HG02798 (cell line): Measurements from ENCODE around the gene KCNAB1.

Experiments used
- ATAC-seq: cut with Tn5 transposase; IDR thresholded peaks from one replicate; pipeline ENCODE4 v1.9.1; 2021; ENCODE audit warnings: mild to moderate bottlenecking; ENCODE audit not compliant: unreplicated experiment, poor library complexity

The KCNAB1 gene

DNA sequence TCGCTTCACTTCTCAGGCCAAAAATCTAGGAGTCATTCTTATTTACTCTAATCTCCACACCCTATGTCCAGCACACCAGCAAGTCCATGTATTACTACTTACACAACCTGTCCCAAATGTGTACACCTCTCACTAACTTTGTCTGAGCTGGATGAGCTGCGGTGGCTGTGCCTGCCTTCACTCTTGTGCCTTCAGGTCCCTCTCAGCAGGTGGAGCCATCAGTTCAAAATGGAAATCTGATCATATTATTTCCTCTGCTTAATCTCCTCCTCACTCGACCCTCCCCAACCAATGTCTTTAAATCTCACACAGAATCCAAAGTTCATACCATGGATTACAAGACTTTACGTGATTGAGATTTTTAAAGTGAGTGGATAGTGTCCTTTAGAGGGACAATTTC, 351.8 kb downstream of the KCNAB1 start:
- no peak for ATAC-seq

DNA sequence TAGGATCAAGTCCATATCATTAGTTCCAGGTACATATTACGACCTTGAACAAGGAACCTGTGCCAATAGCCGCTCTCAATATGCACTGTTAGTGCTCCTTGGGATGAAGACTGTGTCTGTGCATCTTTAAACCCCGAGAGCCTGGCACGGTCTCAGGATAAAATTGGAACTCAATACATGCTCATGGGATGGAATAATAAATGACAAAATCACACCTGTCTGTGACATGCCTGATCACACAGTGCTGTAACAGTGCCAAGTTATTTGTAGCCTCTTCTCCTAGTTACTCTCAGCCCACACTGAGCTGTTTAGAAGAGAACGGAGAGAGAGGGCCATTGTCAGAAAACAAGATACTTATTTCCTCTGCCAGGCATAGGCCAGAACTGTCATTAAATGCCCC, 352.3 kb downstream of the KCNAB1 start:
- ATAC-seq = no peak

DNA sequence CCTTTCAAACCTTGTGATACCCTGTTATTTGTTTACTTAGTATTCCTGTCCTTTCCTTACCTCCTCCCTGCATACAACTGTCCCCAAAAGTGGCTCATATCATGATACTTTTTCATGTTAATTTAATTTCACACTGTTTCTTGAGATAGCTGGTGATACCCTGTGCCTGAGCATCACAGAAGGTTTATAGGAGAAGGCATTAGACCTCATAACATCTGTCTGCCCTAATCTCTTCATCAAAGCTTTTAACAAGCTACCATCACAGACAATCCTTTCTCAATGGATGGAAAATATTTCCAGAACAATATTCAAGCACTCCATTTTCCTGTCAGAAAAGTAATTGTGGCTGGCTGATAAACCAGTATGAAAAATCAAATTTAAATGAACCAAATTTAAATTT, 353.0 kb downstream of the KCNAB1 start:
- ATAC-seq = no peak

DNA sequence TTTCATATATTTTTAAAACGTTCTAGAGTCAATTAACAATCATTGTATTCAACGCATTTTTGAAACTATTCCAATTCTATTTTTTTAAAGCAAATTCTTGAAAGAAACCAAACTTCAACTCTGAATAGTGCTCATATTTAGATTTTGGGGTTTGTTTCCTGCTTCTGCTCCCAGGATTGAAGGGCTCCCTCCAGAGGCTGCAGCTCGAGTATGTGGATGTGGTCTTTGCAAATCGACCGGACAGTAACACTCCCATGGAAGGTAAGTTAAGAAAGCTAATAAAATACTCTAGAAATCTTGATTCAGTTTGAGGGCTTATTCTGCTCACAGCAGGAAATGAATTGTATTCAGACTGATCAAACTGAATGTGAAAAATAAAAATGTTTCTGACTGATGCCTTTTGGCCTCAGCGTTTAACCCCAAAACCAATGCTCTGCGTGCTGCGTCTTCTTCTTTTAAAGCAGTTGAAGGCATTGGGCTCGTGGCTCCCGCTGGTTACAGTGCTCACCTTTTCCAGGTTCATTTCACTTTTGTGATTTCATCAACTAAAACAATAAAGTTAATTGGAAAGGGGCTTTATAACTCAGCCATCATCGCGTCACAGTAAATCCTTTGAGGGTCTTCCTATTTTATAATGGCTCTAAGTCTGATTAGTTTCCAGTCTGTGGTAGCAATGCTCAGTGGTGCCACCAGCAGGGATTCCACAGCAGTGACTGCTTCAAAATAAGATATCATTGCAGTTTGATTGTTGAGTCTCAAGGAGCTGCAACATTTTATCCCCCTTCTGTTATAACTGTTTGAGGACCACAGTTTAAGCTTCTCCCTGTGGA, 354.4 kb downstream of the KCNAB1 start:
- ATAC-seq = no peak

DNA sequence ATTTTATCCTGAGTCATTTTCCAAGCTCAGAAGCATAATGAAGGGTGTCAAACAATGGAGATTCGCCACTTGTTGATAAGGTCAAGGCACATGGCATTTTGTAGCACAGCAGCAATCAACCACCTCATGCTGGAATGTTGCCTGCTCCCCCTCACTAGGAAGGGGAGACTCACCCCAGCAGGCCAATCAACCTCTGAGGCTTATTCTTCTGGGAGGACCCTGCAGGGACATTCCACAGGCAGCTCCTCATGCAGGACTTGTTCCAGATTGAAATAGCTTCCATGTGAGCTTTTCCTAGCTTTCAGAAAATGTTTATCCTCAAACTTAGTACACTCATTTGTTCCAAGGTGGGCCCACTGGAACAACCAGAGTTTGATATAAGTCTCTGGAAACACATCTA, 356.9 kb downstream of the KCNAB1 start:
- ATAC-seq = no peak

DNA sequence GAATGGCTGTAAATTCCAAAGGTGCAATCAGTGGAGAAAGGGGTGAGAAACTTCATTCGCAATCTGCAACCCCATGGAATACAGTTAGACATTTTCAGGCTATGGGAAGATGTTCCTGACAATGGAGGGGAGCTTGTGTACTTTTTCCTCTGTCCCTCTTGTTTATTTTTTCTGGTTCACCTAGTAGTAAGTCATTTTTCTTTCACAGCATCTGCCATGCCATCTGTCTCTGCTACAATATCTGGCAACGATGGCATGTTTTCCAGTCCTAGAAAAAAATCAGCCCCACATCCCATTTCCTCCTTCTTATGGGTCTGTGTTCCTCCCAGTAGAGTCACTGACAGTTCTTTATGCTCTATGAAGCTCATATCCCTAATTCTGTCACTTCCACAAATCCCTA, 358.5 kb downstream of the KCNAB1 start:
- ATAC-seq = no peak

DNA sequence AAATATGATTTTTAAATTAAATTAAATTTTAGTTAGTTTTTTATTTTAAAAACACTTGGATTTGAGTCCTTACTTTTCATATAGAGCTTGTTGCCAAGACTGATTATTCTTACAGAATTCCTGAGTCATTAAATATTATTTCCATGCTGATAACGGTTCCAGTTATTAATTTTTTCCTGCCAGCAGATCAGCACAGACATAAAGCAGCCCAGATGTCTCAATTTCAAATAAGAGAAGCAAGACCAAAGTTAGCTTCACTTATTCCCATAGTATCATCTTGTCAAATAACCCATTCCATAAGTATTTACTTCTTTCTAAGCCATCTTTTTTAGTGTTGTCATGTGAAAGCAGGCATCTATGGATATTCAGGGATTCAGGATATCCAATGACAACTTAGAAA, 359.2 kb downstream of the KCNAB1 start:
- no peak for ATAC-seq

DNA sequence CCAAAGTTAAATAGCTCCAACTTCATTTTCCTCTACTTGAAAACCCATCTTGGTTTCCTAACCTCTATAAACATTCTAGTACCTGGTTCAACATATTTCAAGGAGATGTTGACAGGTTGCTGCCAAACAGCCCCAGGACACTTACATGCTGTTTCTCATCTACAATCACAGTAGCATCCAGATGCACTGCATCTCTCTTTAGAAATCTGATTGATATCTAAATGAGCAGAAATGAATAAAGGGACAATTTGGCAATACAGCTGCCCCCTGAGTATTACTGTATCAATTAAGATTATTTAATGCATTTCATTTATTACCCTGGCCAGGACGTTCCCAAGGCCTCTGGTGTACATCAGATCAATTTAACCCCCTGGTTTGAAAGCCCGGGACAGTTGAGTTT, 360.6 kb downstream of the KCNAB1 start:
- ATAC-seq = no peak

DNA sequence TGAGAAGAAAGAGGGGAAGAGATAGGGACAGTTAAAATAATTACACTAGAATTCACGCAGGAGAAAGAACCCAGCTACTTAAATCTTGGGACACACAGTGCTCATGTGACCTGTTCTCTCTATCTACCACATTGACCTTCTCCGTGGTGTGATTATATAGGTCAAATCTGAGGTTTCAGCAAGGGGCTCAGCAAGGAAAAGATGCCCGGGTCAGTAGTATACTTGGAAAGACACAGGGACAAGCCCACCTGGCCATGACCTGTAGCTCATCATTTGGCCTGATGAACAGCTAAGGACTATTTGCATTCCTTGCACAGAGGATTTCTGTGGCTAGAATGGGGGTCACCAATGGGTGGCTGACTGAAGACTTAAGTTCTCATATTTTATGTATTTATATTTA, 362.6 kb downstream of the KCNAB1 start:
- ATAC-seq = no peak

DNA sequence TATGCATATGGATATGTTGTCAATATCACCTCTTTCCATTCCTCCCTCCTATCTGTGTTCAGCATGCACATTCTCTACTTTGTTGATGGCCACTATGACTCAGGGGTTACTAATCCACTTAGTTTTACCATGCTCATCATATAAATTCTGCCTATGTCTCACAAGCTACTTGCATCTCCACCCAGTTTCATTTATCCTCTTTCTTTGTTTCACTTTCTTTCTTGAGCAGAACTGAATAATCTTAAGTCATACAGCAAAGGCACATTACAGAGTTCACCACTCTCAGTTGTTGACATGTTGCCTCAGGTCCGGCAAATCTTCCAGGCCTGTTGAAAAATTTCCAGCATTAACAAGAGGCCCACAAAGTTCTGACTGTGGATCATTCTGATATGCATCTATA, 363.0 kb downstream of the KCNAB1 start:
- peak; percentile 79 for ATAC-seq

DNA sequence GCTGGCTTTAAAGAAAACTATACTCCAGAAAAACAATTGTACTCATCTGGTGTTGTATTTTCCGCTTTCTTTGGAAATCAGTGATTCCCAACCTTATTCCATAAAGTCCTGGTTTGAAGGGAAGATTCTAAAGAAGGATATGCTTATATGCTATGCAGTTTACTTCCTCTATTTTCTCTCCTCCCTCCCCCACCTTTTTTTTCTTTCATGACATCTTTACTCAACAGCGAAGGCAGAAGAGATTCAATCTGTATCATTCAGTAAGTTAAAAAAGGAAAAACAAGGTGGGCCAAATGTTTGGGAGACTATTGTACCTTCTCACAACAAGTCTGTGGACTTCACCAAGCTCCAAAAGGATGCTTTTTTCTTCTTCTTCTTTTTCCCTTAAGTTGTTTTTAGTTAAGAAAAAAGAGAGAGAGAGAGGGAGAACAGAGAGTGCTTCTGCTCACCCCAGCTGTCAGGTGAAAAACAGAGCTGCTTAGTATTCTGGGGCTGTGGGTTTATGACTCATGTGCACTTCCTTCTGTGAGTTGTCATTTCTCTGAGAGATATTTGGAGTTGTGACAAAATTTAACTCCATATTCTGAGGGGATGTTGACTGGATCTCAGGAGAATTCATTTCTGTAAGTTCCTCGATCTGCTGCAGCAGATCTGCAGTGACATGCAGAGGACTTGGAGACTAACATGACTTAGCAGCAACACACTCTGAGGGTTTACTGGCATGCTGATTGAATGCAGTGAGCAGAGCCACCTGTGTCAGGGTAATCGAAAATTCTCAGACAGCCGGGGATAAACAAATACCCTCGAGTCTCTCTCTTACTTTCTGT, 363.8 kb downstream of the KCNAB1 start:
- peak; percentile 87 for ATAC-seq

DNA sequence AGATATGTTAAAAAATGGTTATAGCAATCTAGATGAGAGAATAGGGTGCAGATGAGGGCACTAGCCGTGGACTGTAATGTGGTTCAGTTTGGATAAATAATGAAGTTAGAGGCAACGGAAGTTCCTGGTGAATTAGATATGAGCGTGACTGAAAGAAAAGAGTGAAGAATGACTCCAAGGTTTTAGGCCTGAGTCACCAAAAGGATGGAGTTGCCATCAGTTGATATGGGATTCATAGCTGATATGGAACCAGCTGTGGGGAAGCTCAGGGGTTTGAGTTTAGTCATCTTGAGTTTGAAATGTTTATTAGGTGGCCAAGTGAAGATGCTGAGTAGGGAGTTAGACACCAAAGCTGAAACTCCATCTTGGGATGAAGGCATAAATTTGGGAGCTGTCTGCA, 368.4 kb downstream of the KCNAB1 start:
- ATAC-seq = no peak

DNA sequence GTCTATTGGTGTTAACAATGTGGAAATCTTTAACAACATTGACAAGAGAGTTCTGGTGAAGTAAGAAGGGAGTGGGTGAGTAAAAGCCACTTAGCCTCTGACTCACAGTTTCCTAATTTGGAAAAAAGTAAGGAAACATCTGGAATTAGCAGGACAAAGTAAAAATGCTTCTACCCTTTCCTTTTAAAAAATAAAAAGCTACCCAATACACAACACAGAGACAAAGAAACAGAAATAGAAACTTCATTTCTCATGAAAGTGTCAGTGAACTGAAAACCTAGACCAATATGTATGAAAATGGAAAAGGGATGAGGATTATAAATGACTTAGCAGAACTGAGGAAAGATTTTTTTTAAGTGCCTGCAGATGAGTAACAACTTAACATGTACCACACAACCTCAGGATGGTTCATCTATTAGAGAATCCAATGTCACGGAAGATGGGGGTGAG, 369.1 kb downstream of the KCNAB1 start:
- peak; percentile 36 for ATAC-seq

DNA sequence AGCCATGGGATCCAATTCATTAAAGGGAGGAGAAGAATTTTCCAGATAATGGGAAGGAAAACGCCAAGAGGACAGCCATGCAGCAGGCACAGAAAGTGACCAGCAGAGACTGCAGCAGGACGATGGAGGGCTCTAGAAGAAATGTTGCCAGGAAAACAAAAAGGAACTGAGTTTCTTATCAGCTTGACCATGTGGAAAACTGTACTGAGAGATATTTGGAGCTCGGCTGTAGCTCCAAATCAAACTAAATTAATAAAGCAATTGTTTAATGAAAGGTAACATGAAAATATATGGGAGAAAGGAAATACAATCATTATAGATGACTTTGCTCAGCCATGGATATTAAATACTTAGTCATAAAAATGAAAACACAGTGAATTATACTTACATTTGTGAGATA, 370.8 kb downstream of the KCNAB1 start:
- no peak for ATAC-seq

DNA sequence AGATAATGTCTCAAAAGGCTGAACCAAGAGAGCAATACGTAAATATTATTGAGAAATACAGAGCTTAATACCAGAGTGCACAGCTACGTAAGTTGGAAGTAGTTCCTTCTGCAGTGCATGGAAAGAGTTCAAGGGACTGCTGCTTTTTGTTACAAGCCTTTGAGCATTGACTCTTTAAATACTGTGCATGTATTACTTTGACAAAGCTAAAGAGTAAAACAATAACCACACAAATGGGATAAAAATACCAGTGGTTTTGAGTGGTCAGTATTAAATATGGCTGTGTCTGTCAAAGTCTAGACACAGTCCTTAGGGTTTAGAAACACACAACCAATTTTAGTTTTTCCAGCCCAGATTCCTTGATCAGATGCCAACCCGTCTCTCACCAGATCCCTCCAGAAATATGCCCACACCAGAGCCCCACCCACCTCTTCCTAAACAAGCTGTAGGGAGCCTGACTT, 372.5 kb downstream of the KCNAB1 start:
- no peak for ATAC-seq

DNA sequence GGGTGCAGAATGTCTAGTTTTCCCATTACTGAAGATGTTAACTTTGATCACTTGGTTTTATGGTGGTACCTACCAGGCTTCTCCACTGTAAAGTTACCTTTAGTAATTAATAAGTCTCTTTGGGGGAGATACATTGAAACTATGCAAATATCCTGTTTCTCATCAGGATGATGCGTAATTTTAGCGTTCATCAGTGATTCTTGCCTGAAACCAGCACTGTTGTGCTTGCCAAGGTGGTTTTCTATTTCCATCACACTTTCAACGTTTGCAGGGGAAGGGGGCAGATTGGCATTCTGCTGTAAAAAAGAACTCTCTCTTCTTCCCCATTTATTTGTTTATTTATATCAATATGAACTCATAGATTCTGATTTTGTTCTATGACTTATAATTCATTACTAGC, 373.5 kb downstream of the KCNAB1 start:
- peak; percentile 54 for ATAC-seq

DNA sequence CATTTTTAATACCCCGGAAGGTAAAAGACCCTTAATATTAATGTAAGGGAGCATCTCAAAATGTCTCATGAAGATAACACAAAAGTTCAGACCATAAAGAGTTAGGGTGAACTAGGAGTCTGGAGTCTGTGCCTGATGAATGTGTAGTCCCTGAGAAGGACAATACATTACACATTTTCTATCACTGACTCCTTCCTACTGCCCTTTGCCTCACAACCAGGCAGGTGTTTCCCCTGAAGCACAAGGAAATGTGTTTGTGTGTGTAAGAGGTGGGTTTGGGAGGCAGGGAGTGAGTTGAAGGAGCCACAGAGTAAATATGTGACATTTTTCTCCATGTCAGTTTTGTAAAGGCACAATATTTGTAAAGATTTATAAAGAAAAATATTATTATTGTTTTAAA, 375.4 kb downstream of the KCNAB1 start:
- ATAC-seq = no peak

DNA sequence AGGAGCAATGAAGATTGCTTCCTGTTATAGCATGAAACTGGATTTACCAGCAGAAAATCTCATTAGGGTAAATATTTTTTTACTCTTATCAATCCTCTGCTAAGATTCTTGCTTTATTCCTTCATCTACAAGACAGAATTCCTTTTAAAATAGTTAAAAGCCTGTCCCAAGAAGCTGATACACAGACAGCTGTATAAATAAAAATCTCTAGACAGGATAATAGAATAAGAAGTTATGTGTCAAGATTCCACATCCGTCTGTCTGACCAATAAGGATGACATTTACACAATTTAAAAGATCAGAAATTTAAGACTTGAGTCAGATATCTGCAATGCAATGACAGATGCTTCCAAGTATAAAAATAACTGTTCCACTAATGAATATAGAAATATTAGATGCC, 376.9 kb downstream of the KCNAB1 start:
- ATAC-seq = no peak

DNA sequence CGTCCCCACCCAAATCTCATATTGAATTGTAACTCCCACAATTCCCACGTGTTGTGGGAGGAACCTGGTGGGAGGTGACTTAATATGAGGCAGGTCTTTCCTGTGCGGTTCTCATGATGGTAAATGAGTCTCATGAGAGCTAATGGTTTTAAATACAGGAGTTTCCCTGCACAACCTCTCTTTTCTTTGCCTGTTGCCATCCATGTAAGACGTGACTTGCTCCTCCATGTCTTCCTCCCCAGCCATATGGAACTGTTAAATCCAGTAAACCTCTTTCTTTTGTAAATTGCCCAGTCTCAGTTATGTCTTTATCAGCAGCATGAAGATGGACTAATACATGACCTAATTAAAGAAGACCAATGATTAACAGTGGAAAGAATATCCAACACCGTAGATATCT, 377.9 kb downstream of the KCNAB1 start:
- no peak for ATAC-seq

DNA sequence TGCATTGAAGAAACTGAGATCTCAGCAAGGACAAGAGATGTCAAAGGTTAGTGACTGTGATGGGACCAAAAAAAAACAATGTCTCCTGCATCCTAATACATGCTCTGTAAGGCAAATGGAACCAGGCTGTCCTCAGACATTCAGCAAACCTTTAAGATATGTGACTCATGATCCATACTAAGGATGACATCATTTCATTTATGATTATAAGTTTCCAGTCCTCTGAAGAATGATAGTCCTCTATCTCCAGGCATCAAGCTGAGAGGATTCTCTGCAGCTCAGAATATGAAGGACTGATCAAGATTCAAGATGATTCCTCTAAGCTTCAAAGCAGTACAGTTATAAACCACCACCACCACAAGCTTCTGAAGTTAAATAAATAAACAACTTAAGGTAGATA, 386.9 kb downstream of the KCNAB1 start:
- ATAC-seq = no peak
